OCI-LY7 (cell line): ENCODE data around the gene CRHR2.

ENCODE experiments used
- CTCF ChIP-seq: fragments of 200-600 bp; sonication (generic); conservative IDR thresholded peaks from 2 replicates; pipeline ENCODE4 v1.5.1; 2014; ENCODE audit warnings: mild to moderate bottlenecking, antibody characterized with exemption, low read length, moderate library complexity, mixed read lengths
- EZH2phosphoT487 ChIP-seq: fragments of 200-600 bp; sonication (generic); IDR thresholded peaks from 2 replicates; pipeline ENCODE4 v1.6.1; 2018; ENCODE audit warnings: low read depth, borderline replicate concordance, mild to moderate bottlenecking, mixed run types, antibody characterized with exemption, low read length, moderate library complexity, mixed read lengths

DNA sequence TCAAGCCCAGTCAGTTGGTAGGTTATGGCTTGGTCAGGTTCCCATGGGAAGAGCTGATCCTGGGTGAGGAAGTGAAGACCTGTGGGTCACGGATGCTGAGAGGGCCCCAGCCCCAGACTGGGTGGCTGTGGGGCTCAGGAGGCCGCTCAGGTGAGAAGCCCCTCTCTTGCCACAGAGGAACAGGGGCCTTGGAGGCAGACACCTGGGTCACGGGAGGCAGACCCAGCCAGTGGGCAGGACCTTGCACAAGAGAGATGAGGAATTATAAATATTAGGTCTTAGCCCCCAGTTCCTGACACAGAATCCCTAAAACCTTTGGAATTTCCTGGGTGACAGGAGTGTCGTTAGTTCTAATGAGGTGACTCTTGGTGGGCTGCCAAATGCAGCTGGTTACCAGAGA, 10.6 kb upstream of the CRHR2 start:
- TF ChIP-seq EZH2phosphoT487 (no peak), CTCF (no peak)
